ENCODE measurements around the gene DNAJA3. TPM values are rescaled to one million over a fixed set of nuclear protein-coding genes. Genes with fewer than 3 reads are reported as not detected.

DNAJA3 gene
- total and polyA plus RNA-seq, 2 of the 4 experiments (the other 2 are of a cell fraction), result 38.0 to 40.2 TPM

- Histone ChIP-seq H3K23ac (ENCODE audit: low read depth, low read length) (no peak overlapping the region), H3K9me1 (ENCODE audit: insufficient read depth, low read length) (peaks cover 21% of the 10 kb centered on the region), H3K4me2 (ENCODE audit: low read depth, low read length) (no peak overlapping the region), H4K20me1 (ENCODE audit: insufficient read depth, low read length) (peaks cover 44% of the 10 kb centered on the region), H3K36me3 (ENCODE audit: control insufficient read depth, insufficient read depth, low read length) (peaks cover 16% of the 10 kb centered on the region), H2BK15ac (ENCODE audit: low read depth, low read length) (peak overlapping the region; percentile 70; the same call in 2 of the 3 replicates), H3K4me3 (ENCODE audit: insufficient read depth, low read depth, low read length) (no peak overlapping the region), H3K4me1 (ENCODE audit: control insufficient read depth, insufficient read depth, low read length) (peaks cover 46% of the 10 kb centered on the region), H3K4ac (ENCODE audit: low read depth, low read length) (peak overlapping the region; percentile 87; the same call in 1 of the 2 replicates), H3K27ac (ENCODE audit: insufficient read depth, low read length) (peak overlapping the region; percentile 18; the same call in 1 of the 2 replicates), H4K91ac (ENCODE audit: insufficient read depth, low read depth, low read length) (peak overlapping the region; percentile 75; the same call in 1 of the 2 replicates), H3K18ac (ENCODE audit: low read depth, low read length) (no peak overlapping the region), H3K27me3 (ENCODE audit: control insufficient read depth, insufficient read depth, low read length) (no peaks in the 10 kb centered on the region), H3K79me1 (ENCODE audit: low read depth in 1 of 2, low read length in 2 of 2) (peaks cover 0 to 76% of the 10 kb centered on the region in 2 experiments; a peak in 2 of 4 replicates), H2BK20ac (ENCODE audit: low read depth, low read length) (0 out of 2 replicates have a peak overlapping the region, but pooled peaks have one; percentile 42), H3K56ac (ENCODE audit: extremely low read depth, insufficient read depth, low read length) (0 out of 2 replicates have a peak overlapping the region, but pooled peaks have one; percentile 3), H2AK9ac (replicated peaks; ENCODE audit: low read depth, low read length, poor library complexity) (peak overlapping the region; percentile 94), H3K14ac (replicated peaks; ENCODE audit: low read depth, low read length) (peak overlapping the region; percentile 74; the same call in 1 of the 2 replicates), H2AK5ac (ENCODE audit: low read depth, low read length) (peak overlapping the region; percentile 93), H3K9me3 (ENCODE audit: control insufficient read depth, insufficient read depth, low read length) (no peaks in the 10 kb centered on the region), H3K9ac (ENCODE audit: low read depth, low read length) (no peak overlapping the region), H2BK120ac (ENCODE audit: low read depth, low read length) (peak overlapping the region; percentile 62), H2BK5ac (ENCODE audit: low read depth, low read length, poor library complexity, severe bottlenecking) (peak overlapping the region; percentile 54), H4K8ac (ENCODE audit: low read depth in 2 of 2, low read length in 2 of 2) (peak overlapping the region; percentile 36 to 74; a peak in 2 of 4 replicates), H2AFZ (replicated peaks; ENCODE audit: low read length, poor library complexity) (peak overlapping the region; percentile 61), H4K5ac (ENCODE audit: low read depth, low read length) (no peak overlapping the region)
- POLR2A ChIA-PET (ENCODE audit: unreplicated experiment), result no interaction called here
- TF ChIP-seq CHD1 (IDR thresholded peaks at IDR 0.05; ENCODE audit: low read depth, low read length), result no peak
- no peak for TF ChIP-seq BHLHE40 (IDR thresholded peaks at IDR 0.05; ENCODE audit: low read depth, low read length)
- no peak for TF ChIP-seq MXI1 (IDR thresholded peaks at IDR 0.05; ENCODE audit: borderline replicate concordance, low read depth, low read length)
- TF ChIP-seq RCOR1 (IDR thresholded peaks at IDR 0.05; ENCODE audit: insufficient replicate concordance, low read length), result no peak
- TF ChIP-seq MAZ (IDR thresholded peaks at IDR 0.05; ENCODE audit: borderline replicate concordance, low read depth, low read length), result no peak
- no peak for TF ChIP-seq POLR2A (IDR thresholded peaks at IDR 0.05; ENCODE audit: low read depth, low read length)
- TF ChIP-seq USF2 (IDR thresholded peaks at IDR 0.05; ENCODE audit: low read depth, low read length), result no peak
- no peak for TF ChIP-seq CTCF (conservative IDR thresholded peaks at IDR 0.05; ENCODE audit: low read depth, low read length)
- TF ChIP-seq SMC3 (IDR thresholded peaks at IDR 0.05; ENCODE audit: low read depth, low read length), result no peak
- no peak for TF ChIP-seq FOS (IDR thresholded peaks at IDR 0.05; ENCODE audit: low read depth, low read length)
- TF ChIP-seq ELK1 (IDR thresholded peaks at IDR 0.05; ENCODE audit: borderline replicate concordance, low read depth, low read length), result no peak
- no peak for TF ChIP-seq NFE2L2 (IDR thresholded peaks at IDR 0.05; ENCODE audit: low read depth, low read length)
- TF ChIP-seq MAFK (IDR thresholded peaks at IDR 0.05; ENCODE audit: low read depth, low read length), result no peak
- TF ChIP-seq CEBPB (IDR thresholded peaks at IDR 0.05; ENCODE audit: low read depth, low read length), result no peak
- no peak for TF ChIP-seq RAD21 (IDR thresholded peaks at IDR 0.05; ENCODE audit: low read length)
- no TSS peak for BruUV-seq (replicated peaks)
- ATAC-seq (ENCODE audit: low read depth) (no peak), DNase-seq (no peak)
- WGBS, 2 experiments (ENCODE audit: extremely low coverage in 2 of 2, insufficient read length in 1 of 2), result 91% methylated on average over 10 of the region's 20 CpGs; no CpG with 5 or more reads in 1 of the 2 experiments
- in situ Hi-C loops (cut with MboI; ENCODE audit: low sequenced_read_pairs), result no loop called here
- CTCF ChIA-PET, result interaction anchor here (2.4 kb wide), 1 partner anchor 15 kb away, joined by 7 read pairs; no protein-coding TSS in a partner anchor
- dilution Hi-C loops (cut with HindIII; ENCODE audit: low sequenced_read_pairs, unreplicated experiment), result no loop called here
- intact Hi-C loops (cut with micrococcal nuclease), result no loop called here
Measured at GRCh38 chr16:4387781-4388180, 37.9 kb upstream of the DNAJA3 start.
